Measurements from ENCODE around the gene ARHGEF35. TPM values are rescaled to one million over a fixed set of nuclear protein-coding genes. Genes with fewer than 3 reads are reported as not detected.
"Not testable (repeated sequence)": the region's sequence is repeated elsewhere in the genome, so short reads cannot be mapped to it uniquely, and the experiment has no call there.

The ARHGEF35 gene
- polyA plus RNA-seq (2013) = 3.8 TPM

DNA sequence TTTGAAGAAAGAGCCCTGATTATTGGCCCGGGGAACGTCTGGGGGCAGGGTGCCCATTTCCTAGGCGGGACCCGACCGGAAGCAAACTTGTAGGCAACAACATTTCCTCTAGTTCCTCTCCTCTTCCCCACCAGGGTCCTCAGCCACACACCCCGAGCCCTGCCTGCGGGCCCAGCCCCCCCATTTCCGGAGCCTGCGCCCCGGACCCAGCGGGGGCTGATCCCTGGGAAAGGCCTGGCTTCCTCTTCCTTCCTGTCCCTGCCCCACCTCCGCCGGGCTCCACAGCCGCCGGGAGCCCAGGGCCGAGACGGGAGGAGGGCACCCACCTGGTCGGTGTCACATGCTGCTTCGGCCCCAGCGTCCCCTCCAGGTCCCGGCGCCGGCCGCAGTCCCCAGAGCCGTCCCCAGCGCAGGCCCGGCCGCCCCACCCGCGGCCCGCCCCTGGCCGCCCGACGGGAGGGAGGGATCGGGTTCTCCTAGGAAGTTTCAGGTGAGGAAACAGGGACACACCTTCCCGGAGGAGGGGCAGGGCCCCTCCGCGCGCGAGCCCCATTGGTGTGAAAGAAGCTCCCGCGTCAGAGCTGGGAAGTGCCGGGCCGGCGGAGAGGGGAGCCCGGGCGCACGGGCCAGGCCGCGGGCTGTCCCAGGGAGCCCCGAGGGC, at the start of gene ARHGEF35:
Gene ARHGEF35 (minus strand): TSS at position 622 of the 661 bp plus-strand sequence. CDS start 7,450 bp downstream, outside the sequence.
- H3K9me3 ChIP-seq (ENCODE audit: control extremely low read depth in 1 of 5, control insufficient read depth in 4 of 5, insufficient read depth in 2 of 5, low read depth in 1 of 5, low read length in 4 of 5); H3K27me3 ChIP-seq (replicated peaks in 2 of 5; ENCODE audit: control insufficient read depth in 4 of 5, insufficient read depth in 5 of 5, low read length in 4 of 5); H3K27ac ChIP-seq (ENCODE audit: insufficient read depth in 1 of 2, low read depth in 1 of 2, low read length in 2 of 2, poor library complexity in 1 of 2, severe bottlenecking in 2 of 2); H3K36me3 ChIP-seq (ENCODE audit: control insufficient read depth in 4 of 4, insufficient read depth in 4 of 4, low read length in 3 of 4); CTCF ChIA-PET; H3K4me3 ChIP-seq (ENCODE audit: control insufficient read depth in 1 of 7, extremely low read depth in 1 of 7, insufficient read depth in 4 of 7, low read depth in 2 of 7, low read length in 6 of 7); POLR2A ChIA-PET; DNase-seq; H3K4me1 ChIP-seq (ENCODE audit: control extremely low read depth in 1 of 4, control insufficient read depth in 4 of 4, insufficient read depth in 4 of 4, low read length in 3 of 4): not testable (repeated sequence)
- no CpG with 5 or more reads among the region's 51 CpGs for WGBS (ENCODE audit: insufficient coverage)

DNA sequence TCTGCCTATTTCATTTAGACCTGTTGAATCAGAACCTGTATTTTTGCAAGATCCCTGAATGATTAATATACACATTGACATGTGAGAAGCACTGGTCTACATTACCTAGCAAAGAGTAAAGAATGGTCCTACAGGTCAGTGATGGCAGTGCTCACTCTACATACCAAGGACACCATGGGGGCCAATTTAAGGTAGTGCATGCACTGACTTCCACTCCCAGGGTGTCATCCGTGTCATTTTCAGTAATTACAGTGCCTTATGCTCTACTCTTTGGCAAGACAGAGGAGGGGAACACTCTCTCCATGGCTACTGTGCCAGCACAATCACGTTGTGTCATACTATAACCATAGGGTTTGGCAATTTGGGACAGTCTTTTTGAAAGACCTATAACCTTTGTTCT, 49.7 kb upstream of the ARHGEF35 start:
- H3K36me3 ChIP-seq (ENCODE audit: control insufficient read depth in 4 of 4, insufficient read depth in 4 of 4, low read length in 3 of 4); DNase-seq; H3K9me3 ChIP-seq (ENCODE audit: control extremely low read depth in 1 of 5, control insufficient read depth in 4 of 5, insufficient read depth in 2 of 5, low read depth in 1 of 5, low read length in 4 of 5); CTCF ChIA-PET; H3K27ac ChIP-seq (ENCODE audit: insufficient read depth in 1 of 2, low read depth in 1 of 2, low read length in 2 of 2, poor library complexity in 1 of 2, severe bottlenecking in 2 of 2); H3K4me1 ChIP-seq (ENCODE audit: control extremely low read depth in 1 of 4, control insufficient read depth in 4 of 4, insufficient read depth in 4 of 4, low read length in 3 of 4); POLR2A ChIA-PET; H3K27me3 ChIP-seq (replicated peaks in 2 of 5; ENCODE audit: control insufficient read depth in 4 of 5, insufficient read depth in 5 of 5, low read length in 4 of 5); H3K4me3 ChIP-seq (ENCODE audit: control insufficient read depth in 1 of 7, extremely low read depth in 1 of 7, insufficient read depth in 4 of 7, low read depth in 2 of 7, low read length in 6 of 7): not testable (repeated sequence)
- WGBS (ENCODE audit: insufficient coverage) = no CpG with 5 or more reads among the region's 2 CpGs

DNA sequence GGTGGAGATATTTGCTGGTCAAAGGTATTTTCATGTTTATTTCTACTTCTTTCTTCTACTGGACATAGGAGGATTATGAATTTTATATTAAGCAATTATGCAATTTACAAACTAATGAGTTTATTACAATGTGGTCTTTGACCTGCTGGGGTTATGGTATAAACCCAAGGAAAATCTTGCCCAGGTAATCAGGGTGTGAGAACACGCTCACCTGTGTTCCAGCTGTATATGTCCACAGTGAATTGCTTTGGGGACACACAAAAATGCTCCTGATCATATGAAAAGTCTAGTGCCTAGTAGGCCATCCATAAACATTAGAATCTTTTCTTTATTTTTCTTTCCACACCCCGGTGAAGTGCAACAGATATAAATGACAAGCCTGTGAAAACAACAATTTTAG, 43.7 kb upstream of the ARHGEF35 start, which contains the start of gene OR2A42:
Gene OR2A42 (minus strand): TSS at position 241 of the 400 bp plus-strand sequence. CDS start 6,762 bp downstream, outside the sequence.
- CTCF ChIA-PET; H3K27me3 ChIP-seq (replicated peaks in 2 of 5; ENCODE audit: control insufficient read depth in 4 of 5, insufficient read depth in 5 of 5, low read length in 4 of 5); H3K9me3 ChIP-seq (ENCODE audit: control extremely low read depth in 1 of 5, control insufficient read depth in 4 of 5, insufficient read depth in 2 of 5, low read depth in 1 of 5, low read length in 4 of 5); H3K4me1 ChIP-seq (ENCODE audit: control extremely low read depth in 1 of 4, control insufficient read depth in 4 of 4, insufficient read depth in 4 of 4, low read length in 3 of 4); H3K36me3 ChIP-seq (ENCODE audit: control insufficient read depth in 4 of 4, insufficient read depth in 4 of 4, low read length in 3 of 4); H3K4me3 ChIP-seq (ENCODE audit: control insufficient read depth in 1 of 7, extremely low read depth in 1 of 7, insufficient read depth in 4 of 7, low read depth in 2 of 7, low read length in 6 of 7); POLR2A ChIA-PET; H3K27ac ChIP-seq (ENCODE audit: insufficient read depth in 1 of 2, low read depth in 1 of 2, low read length in 2 of 2, poor library complexity in 1 of 2, severe bottlenecking in 2 of 2); DNase-seq: not testable (repeated sequence)
- WGBS (ENCODE audit: insufficient coverage) = no CpG with 5 or more reads among the region's 2 CpGs

DNA sequence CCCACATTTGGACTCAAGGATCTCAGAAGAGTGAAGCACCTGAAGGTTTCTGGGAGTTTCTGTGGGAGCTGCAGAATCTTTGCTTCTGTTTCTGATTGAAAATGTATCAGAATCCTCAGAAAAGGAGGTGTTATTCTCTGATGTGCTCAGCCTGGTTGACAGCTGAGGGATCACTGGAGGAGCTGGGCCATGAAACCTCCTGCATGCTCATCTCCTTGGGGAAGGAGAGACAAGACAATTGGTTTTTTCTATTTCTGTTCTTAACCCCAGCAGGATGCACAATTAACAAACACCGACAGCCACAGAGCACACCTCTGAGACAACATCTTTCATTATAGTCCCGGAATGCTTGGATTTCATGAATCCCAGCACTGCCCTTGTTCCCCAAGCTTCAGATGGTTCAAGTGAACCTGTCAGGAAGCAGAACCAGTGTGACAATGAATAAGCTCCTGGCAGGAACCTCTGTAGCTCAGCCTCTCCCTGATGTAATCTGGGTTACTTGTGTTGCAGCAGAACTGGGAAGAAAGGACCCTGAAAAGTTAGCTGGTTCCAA, 43.0 kb upstream of the ARHGEF35 start:
- H3K27ac ChIP-seq (ENCODE audit: insufficient read depth in 1 of 2, low read depth in 1 of 2, low read length in 2 of 2, poor library complexity in 1 of 2, severe bottlenecking in 2 of 2); H3K36me3 ChIP-seq (ENCODE audit: control insufficient read depth in 4 of 4, insufficient read depth in 4 of 4, low read length in 3 of 4); DNase-seq; H3K4me3 ChIP-seq (ENCODE audit: control insufficient read depth in 1 of 7, extremely low read depth in 1 of 7, insufficient read depth in 4 of 7, low read depth in 2 of 7, low read length in 6 of 7); POLR2A ChIA-PET; H3K4me1 ChIP-seq (ENCODE audit: control extremely low read depth in 1 of 4, control insufficient read depth in 4 of 4, insufficient read depth in 4 of 4, low read length in 3 of 4); H3K9me3 ChIP-seq (ENCODE audit: control extremely low read depth in 1 of 5, control insufficient read depth in 4 of 5, insufficient read depth in 2 of 5, low read depth in 1 of 5, low read length in 4 of 5); CTCF ChIA-PET; H3K27me3 ChIP-seq (replicated peaks in 2 of 5; ENCODE audit: control insufficient read depth in 4 of 5, insufficient read depth in 5 of 5, low read length in 4 of 5): not testable (repeated sequence)
- 100% methylated on average over 1 of the region's 2 CpGs for WGBS (ENCODE audit: insufficient coverage)

DNA sequence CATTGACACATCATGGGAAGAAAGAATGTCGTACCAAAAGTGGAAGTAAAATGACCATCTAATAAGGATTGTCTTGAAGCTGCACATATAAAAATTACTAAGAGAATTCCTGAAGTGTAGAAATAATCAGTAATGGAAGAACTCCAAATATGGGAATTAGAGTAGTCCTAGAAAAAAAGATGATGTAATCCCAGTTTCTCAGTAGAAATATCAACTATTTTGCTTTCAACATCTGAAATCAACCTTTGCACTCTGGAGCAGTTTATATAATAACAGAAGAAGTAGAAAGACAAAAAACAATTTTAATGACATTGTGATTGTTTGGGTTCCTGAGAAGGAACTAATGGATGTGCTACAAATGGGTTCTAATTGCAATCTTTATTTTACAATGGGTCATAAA, 37.4 kb upstream of the ARHGEF35 start:
- CTCF ChIA-PET; H3K4me1 ChIP-seq (ENCODE audit: control extremely low read depth in 1 of 4, control insufficient read depth in 4 of 4, insufficient read depth in 4 of 4, low read length in 3 of 4); H3K9me3 ChIP-seq (ENCODE audit: control extremely low read depth in 1 of 5, control insufficient read depth in 4 of 5, insufficient read depth in 2 of 5, low read depth in 1 of 5, low read length in 4 of 5); H3K27me3 ChIP-seq (replicated peaks in 2 of 5; ENCODE audit: control insufficient read depth in 4 of 5, insufficient read depth in 5 of 5, low read length in 4 of 5); H3K27ac ChIP-seq (ENCODE audit: insufficient read depth in 1 of 2, low read depth in 1 of 2, low read length in 2 of 2, poor library complexity in 1 of 2, severe bottlenecking in 2 of 2); POLR2A ChIA-PET; H3K4me3 ChIP-seq (ENCODE audit: control insufficient read depth in 1 of 7, extremely low read depth in 1 of 7, insufficient read depth in 4 of 7, low read depth in 2 of 7, low read length in 6 of 7); H3K36me3 ChIP-seq (ENCODE audit: control insufficient read depth in 4 of 4, insufficient read depth in 4 of 4, low read length in 3 of 4); DNase-seq: not testable (repeated sequence)
- no CpG with 5 or more reads among the region's 1 CpG for WGBS (ENCODE audit: insufficient coverage)

DNA sequence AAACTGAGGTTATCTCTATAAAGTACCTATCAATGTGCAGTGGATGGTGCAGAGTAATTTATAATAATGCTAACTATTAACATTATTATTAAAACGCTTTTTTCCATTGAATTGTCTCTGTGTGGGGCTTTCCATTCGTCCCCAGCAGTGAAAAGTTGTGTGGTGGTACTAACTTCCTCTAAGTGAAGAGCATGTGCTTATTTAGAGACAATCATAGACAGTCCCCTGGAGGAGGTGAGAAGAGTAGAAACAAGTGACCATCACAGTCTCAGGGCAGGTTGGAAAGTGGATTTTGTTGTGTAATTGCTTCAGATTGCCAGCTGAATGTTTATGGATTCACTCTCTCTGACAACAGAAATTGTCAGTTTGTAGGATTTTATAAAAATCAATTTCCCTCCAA, 35.4 kb upstream of the ARHGEF35 start:
- POLR2A ChIA-PET; H3K36me3 ChIP-seq (ENCODE audit: control insufficient read depth in 4 of 4, insufficient read depth in 4 of 4, low read length in 3 of 4); H3K27me3 ChIP-seq (replicated peaks in 2 of 5; ENCODE audit: control insufficient read depth in 4 of 5, insufficient read depth in 5 of 5, low read length in 4 of 5); H3K9me3 ChIP-seq (ENCODE audit: control extremely low read depth in 1 of 5, control insufficient read depth in 4 of 5, insufficient read depth in 2 of 5, low read depth in 1 of 5, low read length in 4 of 5); H3K4me3 ChIP-seq (ENCODE audit: control insufficient read depth in 1 of 7, extremely low read depth in 1 of 7, insufficient read depth in 4 of 7, low read depth in 2 of 7, low read length in 6 of 7); H3K27ac ChIP-seq (ENCODE audit: insufficient read depth in 1 of 2, low read depth in 1 of 2, low read length in 2 of 2, poor library complexity in 1 of 2, severe bottlenecking in 2 of 2); CTCF ChIA-PET; DNase-seq; H3K4me1 ChIP-seq (ENCODE audit: control extremely low read depth in 1 of 4, control insufficient read depth in 4 of 4, insufficient read depth in 4 of 4, low read length in 3 of 4): not testable (repeated sequence)
- no CpG with 5 or more reads among the region's 2 CpGs for WGBS (ENCODE audit: insufficient coverage)

DNA sequence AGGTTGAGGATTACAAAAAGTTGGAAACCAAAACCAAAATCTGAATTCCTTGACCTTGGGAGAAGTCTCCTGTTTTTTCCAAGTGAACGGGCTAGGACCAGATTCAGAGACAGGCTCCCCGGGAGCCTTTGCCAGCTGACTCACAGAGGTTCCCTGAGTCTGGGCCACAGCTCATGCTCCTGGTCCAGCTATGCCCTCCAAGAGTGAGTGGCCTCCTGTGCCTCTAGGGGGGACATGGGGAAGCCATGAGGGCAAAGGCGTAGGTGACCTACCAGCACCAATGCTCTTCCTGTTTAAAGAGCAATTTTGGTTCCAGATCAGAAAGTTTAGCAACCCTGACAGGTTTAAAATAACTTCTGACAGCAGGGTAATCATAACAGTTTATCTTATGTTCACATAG, 33.2 kb upstream of the ARHGEF35 start:
- POLR2A ChIA-PET = not testable (repeated sequence)
- WGBS (ENCODE audit: insufficient coverage) = 100% methylated on average over 1 of the region's 3 CpGs

More for the DNA sequence above, 33.2 kb upstream of the ARHGEF35 start:
- H3K9me3 ChIP-seq (ENCODE audit: control extremely low read depth in 1 of 5, control insufficient read depth in 4 of 5, insufficient read depth in 2 of 5, low read depth in 1 of 5, low read length in 4 of 5); H3K27ac ChIP-seq (ENCODE audit: insufficient read depth in 1 of 2, low read depth in 1 of 2, low read length in 2 of 2, poor library complexity in 1 of 2, severe bottlenecking in 2 of 2); H3K4me3 ChIP-seq (ENCODE audit: control insufficient read depth in 1 of 7, extremely low read depth in 1 of 7, insufficient read depth in 4 of 7, low read depth in 2 of 7, low read length in 6 of 7); DNase-seq; H3K36me3 ChIP-seq (ENCODE audit: control insufficient read depth in 4 of 4, insufficient read depth in 4 of 4, low read length in 3 of 4); H3K27me3 ChIP-seq (replicated peaks in 2 of 5; ENCODE audit: control insufficient read depth in 4 of 5, insufficient read depth in 5 of 5, low read length in 4 of 5); H3K4me1 ChIP-seq (ENCODE audit: control extremely low read depth in 1 of 4, control insufficient read depth in 4 of 4, insufficient read depth in 4 of 4, low read length in 3 of 4); CTCF ChIA-PET: not testable (repeated sequence)
